GM19468 (cell line): Measurements from ENCODE around the gene LUZP4.
"Not testable (repeated sequence)": the region's sequence is repeated elsewhere in the genome, so short reads cannot be mapped to it uniquely, and the experiment has no call there.

ENCODE experiments used
- ATAC-seq: cut with Tn5 transposase; IDR thresholded peaks from one replicate; pipeline ENCODE4 v1.9.1; 2021; ENCODE audit warnings: mild to moderate bottlenecking, moderate library complexity, moderate number of reproducible peaks; ENCODE audit not compliant: unreplicated experiment; ENCODE audit errors: extremely low read depth

The LUZP4 gene, protein sequence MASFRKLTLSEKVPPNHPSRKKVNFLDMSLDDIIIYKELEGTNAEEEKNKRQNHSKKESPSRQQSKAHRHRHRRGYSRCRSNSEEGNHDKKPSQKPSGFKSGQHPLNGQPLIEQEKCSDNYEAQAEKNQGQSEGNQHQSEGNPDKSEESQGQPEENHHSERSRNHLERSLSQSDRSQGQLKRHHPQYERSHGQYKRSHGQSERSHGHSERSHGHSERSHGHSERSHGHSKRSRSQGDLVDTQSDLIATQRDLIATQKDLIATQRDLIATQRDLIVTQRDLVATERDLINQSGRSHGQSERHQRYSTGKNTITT

DNA sequence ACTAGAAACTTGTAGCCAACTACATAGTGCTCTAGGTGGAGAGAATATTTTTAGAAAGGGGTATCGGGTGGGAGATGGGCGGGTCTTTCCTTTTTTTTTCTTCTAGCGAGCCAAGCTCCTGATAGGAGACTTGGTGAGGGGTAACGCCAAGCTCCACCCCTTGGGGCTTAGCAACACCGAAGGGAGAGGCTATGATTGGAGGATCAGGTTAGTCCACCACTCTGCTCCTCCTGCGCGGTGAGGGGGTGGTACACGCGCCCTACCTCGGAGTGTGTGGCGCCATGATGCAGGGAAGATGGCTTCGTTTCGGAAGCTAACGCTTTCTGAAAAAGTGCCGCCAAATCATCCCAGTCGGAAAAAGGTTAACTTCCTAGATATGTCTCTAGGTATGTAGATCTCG is at the start of gene LUZP4:
Gene LUZP4, plus strand, starts transcription at position 251 of the 400 bp plus-strand sequence. Its CDS starts 45 bp downstream, at position 296.
- no peak for ATAC-seq

DNA sequence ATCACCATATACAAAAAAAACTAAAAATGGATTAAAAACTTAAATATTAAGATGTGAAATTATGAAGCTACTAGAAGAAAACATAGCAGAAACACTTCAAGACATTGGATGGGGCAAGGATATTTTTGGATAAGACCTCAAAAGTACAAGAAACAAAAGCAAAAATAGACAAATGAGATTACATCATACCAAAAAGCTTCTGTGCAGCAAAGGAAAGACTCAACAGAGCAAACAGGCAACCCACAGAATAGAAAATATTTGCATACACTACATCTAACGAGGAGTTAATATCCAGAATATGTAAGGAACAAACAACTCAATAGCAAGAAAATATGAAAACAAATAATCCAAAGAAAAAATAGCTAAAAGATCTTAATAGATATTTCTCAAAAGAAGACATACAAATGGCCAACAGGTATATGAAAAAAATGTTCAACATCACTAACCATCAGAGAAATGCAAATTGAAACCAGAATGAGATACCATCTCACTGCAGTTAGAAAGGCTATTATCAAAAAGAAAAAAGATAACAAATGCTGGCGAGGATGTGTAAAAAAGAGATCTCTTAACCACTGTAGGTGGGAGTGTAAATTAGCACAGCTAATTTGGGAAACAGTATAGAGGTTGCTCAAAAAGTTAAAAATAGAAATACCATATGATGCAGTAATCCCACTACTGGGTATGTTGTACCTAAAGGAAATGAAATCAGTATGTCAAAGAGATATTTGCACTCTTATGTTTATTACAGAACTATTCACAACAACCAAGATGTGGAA is 37.9 kb upstream of the LUZP4 start:
- no peak for ATAC-seq

DNA sequence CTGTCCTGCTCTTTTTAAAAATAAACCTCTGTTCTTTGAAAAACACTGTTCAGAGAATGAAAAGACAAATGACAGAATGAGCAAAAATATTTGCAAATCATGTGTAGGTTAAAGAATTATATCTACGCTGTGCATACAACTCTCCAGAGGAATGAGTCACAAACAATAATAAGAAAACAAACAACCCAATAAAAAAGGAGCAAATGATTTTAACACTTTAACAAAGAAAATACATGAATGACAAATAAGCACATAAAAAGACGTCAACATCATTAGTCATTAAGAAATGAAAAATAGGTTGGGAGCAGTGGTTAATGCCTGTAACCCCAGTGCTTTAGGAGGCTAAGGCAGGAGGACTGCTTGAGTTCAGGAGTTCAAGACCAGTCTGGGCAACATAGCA is 34.5 kb upstream of the LUZP4 start:
- no peak for ATAC-seq

DNA sequence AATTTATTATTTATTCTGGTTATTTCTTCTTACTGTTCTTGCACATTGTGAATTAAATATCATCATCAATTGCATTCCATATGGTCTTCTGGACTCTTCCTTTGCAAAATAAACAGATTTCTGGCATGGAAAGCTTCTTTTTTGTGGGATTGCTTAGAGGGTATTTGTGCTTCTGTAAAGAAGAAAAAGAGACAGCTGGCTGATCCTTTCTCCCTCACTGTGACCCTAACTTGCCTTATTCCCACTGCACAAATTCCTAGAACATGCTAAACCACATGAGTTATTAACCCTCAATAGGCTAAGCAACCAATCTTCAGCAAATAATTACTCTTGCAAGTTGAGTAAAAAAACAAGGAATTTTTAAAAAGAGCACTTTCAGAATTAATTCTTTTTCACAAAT is 31.8 kb upstream of the LUZP4 start:
- no peak for ATAC-seq

DNA sequence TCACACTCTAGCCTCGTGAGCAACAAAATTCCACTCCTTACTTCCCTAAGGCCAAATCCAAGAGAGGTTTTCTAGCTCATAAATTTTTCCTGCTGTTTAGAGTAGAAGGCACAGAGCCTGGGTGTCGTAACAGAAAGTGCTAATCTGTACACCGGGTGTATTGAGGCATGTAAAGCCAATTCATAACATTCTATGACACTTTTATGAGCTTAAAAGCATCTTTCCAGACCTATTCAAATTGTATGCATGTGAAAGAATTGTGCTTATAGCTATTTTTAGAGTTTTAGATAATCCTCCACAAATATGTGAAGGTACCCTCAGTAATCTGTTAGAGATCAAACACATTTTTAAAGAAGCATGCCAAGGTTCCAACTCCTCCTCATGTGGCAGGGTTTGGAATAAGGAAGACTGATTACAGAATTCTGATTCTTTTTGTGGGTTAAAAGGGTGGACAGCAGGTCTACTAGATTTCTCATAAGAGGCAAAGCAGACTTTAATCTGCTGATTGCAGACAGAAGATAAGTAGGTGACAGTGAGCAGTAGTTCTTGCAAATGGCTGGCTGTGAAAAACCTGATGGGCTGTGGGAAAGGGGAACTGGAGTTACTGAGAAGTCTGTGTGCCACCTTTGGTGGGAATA is 30.2 kb upstream of the LUZP4 start:
- ATAC-seq, result no peak

DNA sequence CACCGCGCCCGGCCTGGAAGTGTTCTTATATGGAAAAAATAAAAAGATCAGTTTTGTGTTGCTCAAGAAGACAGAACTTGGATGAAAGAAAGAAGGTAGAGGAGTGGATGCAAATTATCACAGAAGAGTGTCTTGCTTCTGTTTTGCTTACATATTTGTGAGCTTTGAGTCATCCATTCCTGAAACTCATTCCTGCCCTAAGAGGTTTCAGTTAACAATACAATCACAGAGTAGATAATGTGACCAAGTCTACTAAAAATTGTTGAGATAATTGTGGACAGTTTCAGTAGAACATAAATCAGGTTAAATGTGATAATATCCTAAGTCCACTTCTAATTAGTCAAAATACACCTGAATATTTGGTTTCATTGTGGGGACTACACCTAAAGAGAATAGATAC is 29.2 kb upstream of the LUZP4 start:
- ATAC-seq, result no peak

DNA sequence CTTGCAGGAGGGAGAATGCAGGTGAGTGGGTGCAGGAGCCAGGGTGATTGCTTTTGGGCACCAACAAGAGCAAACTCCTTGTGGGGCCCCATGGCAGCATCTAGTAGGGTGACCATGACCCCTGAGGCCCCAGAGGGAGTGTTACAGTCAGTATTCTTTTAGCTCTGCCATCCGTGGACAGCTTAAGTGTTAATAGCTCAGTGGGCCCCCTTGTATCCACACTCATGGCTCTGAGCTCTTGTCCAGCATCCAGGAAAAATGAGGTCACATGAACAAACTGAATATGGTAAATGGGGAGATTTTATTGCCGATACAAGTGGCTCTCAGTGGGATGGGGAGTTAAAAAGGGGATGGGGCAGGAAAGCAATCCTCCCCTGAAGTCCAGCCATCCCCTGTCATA is 28.4 kb upstream of the LUZP4 start:
- no peak for ATAC-seq

DNA sequence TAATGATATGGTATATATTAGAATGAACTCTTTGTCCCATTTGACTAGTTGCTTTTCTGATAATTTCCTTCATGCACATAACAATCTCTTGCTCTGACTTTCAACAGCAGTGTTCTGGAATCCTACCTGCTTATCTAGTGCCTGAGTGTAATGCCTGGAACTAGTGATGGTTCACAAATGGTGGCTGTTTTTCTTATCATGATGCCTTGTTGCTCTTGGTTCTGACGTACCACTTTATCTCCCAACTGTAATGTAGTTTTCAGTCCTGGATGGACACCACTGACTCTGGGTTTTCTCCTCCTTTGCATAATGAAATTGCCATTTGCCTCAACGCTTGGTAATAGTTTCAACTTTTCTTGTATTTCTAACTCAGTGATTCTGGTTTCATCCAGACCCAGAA is 25.5 kb upstream of the LUZP4 start:
- no peak for ATAC-seq

DNA sequence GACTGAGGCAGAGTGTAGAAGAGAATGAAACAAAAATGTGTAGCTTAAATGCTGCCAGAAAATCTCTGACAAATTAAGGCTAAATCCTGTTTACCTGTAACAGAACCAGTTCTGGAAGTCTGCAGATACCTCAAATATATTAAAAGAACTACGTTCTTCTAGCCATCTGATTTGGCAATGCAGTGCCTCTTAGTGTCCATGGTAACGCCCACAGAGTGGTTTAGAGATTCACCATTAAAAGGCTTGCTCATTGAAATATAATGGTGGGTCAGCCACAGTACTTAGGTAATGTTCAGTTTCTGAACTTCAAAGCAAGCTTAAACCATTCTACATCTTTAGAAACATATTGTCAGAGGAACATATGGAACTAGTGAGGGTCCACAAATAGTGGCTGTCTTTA is 23.2 kb upstream of the LUZP4 start:
- no peak for ATAC-seq

DNA sequence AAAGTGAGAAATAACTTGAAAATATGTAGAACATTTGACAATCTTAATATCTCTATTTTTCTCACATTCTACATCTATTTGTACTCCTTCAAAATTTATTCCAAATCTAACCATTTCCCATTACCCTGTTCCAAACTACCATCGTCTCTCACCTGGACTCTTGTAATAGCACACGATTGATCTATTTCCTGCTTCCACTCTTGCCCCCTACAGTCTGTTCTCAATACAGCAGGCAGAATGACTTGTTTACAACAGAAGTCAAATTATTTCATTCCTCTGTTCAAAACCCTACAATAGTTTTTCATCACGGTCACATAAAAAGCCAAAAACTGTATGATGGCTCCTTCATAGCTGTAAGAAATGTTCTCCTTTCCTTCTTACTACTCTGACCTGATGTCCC is 21.1 kb upstream of the LUZP4 start:
- no peak for ATAC-seq

DNA sequence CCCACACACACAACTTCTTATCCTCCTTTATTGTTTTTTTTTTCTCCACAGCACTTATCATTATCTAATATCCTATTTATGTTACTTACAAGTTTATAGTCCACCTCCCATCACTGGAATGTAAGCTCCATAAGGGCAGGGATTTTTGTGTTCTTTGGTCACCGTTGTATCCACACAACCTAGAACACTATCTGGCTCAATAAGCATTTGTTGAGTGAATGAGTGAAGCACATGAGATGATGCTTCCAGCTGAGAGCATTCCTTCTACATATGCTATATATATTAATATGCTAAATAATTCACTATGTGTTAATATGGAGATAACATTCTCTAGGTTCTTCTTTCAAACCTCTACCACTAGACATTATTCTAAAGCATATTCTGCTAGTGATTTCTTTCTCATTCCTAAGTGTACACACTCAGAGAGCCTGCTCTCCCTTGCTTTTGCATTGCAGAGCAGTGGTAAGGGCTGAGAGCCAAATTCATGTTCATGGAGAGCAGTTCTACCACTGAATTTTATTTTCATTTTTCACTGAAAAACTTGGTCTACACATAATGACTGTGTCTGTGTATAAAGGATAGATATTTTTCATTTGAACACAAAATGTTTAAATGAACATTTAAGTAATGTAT is 20.3 kb upstream of the LUZP4 start:
- no peak for ATAC-seq

DNA sequence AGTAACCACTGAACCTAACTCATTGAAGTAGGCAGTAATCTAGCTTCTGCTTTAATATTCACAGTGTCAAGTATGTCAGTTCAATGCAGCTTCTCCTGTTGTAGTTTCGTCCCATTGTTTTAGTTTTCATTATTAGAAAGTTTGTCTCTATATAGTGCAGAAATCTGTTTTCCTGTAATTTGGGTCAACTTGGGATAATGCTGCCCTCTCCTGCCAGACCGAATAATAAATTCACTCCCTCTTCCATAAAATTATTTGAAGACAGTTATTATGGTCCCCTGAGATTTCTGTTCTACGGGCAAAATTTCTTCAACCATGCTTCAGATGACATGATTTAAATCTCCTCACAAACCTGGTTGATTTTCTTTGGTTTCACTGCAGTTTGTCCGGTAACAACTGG is 4.6 kb upstream of the LUZP4 start:
- ATAC-seq, result no peak

DNA sequence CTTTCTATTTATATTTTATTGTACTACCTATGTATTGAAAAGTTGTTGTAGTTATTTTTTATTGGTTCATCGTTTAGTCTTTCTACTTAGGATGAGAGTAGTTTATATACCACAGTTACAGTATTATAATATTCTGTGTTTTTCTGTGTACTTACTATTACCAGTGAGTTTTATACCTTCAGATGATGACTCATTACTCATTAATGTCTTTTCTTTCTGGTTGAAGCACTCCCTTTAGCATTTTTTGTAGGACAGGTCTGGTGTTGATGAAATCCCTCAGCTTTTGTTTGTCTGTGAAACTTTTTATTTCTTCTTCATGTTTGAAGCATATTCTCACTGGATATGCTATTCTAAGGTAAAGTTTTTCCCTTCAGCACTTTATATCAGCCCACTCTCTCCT is 7.7 kb downstream of the LUZP4 start:
- no peak for ATAC-seq

DNA sequence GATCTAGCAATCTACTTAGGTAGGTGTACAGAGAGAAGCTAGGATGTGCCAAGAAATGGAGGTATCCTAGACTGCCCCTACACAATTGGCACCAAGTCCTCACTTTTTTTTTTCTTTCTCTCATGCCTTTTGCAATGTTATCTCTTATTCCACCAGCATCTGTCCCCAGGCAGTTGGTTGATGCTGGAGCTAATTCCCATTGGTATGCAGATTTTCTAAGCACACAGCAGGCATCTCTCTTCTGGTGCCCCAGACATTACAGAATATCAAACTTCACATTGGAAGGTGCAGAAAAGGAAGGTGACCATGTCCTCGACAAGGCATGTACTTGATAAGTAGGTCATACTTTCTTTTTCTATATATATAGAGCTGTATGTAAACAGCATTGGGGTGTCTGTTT is 21.6 kb downstream of the LUZP4 start:
- no peak for ATAC-seq

DNA sequence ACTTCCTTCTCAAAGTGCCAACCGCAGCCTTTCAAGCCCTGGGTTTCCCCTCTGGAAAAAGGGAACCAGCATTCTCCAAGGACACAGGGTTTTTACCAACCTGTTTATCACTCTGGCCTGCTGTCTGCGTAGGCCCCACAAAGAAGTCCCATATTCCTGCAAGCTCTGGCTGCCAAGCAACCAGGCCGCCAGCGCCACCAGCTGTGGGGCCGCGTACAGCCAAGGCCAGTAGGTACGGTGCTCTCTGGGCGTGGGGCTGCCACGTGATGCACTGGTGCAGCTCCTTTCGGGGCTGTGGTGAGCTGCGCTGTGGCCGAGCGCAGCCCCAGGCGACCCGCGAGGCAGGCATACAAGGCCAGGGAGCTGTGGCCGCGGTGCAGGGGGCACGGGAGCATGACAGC is 22.1 kb downstream of the LUZP4 start:
- no peak for ATAC-seq

DNA sequence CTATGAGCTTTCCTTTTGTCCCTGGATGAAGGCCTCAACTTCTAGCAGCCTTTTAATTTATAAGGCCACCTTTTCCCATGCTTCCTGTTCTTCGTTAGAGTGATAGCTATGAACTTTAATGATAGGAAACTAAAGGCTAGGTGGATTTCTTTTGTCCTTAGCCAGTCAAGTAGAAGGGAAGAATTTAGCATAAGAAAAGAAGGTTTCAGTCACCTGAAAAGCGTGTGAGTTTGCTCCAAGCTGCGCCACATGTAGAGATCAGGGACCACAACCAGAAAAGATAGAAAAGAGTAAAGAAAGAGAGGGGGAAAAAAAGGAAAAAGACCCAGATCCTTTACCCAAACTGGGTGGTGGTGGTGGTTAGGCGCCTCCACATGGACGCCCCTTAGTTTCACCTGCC is 28.6 kb downstream of the LUZP4 start:
- ATAC-seq, result no peak

DNA sequence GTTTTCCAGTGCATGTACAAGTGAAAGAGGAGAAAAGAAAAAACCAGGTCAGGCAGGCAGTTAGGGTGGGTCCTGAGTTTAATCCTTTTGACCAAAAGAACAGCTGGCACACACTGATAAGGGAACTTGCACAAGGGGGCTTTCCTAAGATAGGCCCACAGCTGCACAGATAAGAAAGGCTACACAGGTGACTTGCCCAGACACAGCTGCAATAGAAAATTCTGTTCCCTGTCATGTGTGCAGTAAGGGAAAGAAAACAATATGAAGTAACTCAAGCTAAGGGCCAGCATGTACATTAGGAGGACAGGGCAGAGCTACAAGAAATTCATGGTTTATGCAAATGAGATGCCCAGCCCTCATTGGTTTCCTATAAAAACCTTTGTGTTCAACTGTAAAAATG is 32.9 kb downstream of the LUZP4 start:
- ATAC-seq, result no peak

DNA sequence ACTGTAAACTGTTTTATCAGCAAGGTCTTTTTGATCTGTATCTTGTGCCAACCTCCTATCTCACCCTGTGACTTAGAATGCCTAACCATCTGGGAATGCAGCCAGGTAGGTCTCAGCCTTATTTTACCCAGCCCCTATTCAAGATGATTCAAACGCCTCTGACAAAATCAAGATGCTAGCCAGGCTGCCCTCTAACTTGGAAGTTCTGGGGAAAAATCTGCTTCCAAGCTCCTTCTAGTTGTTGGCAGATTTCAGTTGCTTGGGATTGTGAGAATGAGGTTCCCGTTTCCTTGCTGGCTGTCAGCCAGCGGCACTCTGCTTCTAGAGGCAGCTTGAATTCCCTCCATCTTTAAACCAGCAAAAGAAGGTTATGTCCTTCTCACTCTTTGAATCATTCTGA is 34.7 kb downstream of the LUZP4 start:
- no peak for ATAC-seq

DNA sequence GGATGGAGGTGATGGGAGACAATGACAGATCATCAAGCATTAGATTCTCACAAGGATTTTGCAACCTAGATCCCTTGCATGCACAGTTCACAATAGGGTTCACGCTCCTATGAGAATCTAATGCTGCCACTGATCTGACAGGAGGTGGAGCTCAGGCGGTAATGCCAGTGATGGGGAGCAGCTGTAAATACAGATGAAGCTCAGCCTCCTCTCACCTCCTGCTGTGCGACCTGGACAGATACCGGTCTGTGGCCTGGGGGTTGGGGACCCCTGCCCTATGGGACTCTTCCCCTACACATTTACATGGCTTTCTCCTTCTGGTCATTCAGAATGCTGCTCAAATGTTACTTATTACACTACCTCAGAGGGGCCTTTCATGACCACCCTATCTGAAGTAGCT is 39.8 kb downstream of the LUZP4 start:
- not testable (repeated sequence) for ATAC-seq

DNA sequence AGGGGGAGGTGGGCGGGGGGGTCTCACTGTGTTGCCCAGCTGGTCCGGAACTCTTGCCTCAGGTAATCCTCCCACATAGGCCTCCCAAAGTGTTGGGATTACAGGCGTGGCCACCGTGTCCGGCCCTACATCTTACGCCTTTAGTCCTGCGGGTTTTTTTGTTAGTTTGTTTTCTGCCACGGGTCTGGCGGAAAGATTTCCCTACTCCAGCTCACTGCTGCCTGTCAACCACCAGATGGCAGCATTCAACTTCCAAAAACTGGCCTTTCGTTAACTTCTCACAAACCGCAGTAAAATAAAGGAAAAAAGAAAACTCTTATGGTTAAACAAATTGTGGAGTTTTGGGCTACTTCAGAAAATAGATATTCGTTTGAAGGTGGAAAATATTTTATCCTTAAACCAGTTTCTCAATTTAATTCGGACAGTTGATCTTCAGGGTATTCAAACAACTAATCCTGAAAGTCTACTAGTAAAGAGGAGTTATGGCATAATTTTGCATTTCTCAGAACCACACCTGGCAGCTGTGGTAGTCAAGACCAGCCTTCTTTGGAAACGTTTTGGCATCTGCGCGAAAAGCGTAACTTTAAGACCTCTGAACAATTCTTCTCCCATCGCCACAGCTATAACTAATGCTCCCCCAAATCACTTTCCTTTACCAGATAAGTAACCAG is 41.1 kb downstream of the LUZP4 start:
- ATAC-seq, result no peak
